Measurements from ENCODE around the gene BCR. TPM values are rescaled to one million over a fixed set of nuclear protein-coding genes. Genes with fewer than 3 reads are reported as not detected.

BCR gene
- total RNA-seq, 2 experiments from 2014 or later: 60.0 to 64.8 TPM

GRCh38 chr22:23144432-23144831 is 35.9 kb upstream of the BCR start:
- no peaks in the 10 kb centered on the region for H3K36me3 Mint-ChIP-seq (ENCODE audit: low read depth)
- Histone ChIP-seq H3K4me1 (ENCODE audit: insufficient read depth, low read length) (peaks cover 61% of the 10 kb centered on the region), H3K9me3 (ENCODE audit: control insufficient read depth in 1 of 2, insufficient read depth in 1 of 2, low read length in 2 of 2) (no peaks in the 10 kb centered on the region), H3K4me3 (ENCODE audit: low read length) (peak overlapping the region; percentile 50), H3K27ac (ENCODE audit: low read depth in 1 of 2, low read length in 2 of 2) (peak overlapping the region in 1 of 2 donors; percentile 31), H3K36me3 (ENCODE audit: insufficient read depth, low read length) (no peaks in the 10 kb centered on the region), H3K27me3 (ENCODE audit: control insufficient read depth in 1 of 2, insufficient read depth in 2 of 2, low read length in 2 of 2) (no peaks in the 10 kb centered on the region)
- no peaks in the 10 kb centered on the region for H3K27me3 Mint-ChIP-seq
- peak overlapping the region; percentile 94 for H3K27ac Mint-ChIP-seq
- H3K4me3 Mint-ChIP-seq: peak overlapping the region; percentile 89
- ATAC-seq (ENCODE audit: poor library complexity) (no peak), DNase-seq (no peak)
- ChIA-PET POLR2A (no interaction called here), CTCF (interaction anchor here (0.8 to 2.3 kb wide), 6 partner anchors 13 to 137 kb away, joined by 3 to 9 read pairs (median 6); no protein-coding TSS in a partner anchor)
- H3K4me1 Mint-ChIP-seq (ENCODE audit: low read depth): peaks cover 57% of the 10 kb centered on the region
- no peaks in the 10 kb centered on the region for H3K9me3 Mint-ChIP-seq
- intact Hi-C loops (cut with DNase I, micrococcal nuclease): loop anchor here (5.0 to 10.0 kb wide), 3 partner anchors 38 to 1410 kb away; partner anchors contain the start of genes BCR (in 1 of the 2), GUCD1 (in 1 of the 2), RGL4 (in 1 of the 2) and SNRPD3 (in 1 of the 2)
- no peak for TF ChIP-seq CTCF (IDR thresholded peaks at IDR 0.05)

GRCh38 chr22:23144932-23145877 is 35.1 kb upstream of the BCR start, which contains the start of gene RAB36:
TSS of gene RAB36 (plus strand) at chr22:23145477. CDS start at chr22:23146617, 1,140 bp downstream.
- peaks cover 50% of the 10 kb centered on the region for H3K4me1 Mint-ChIP-seq (ENCODE audit: low read depth)
- CTCF ChIA-PET: interaction anchor here (0.8 to 2.3 kb wide), 6 partner anchors 12 to 137 kb away, joined by 3 to 9 read pairs (median 6); no protein-coding TSS in a partner anchor
- peak within 1 kb of the TSS; percentile 54 to 78 for H3K27ac ChIP-seq (ENCODE audit: low read depth in 1 of 2, low read length in 2 of 2)
- DNase-seq (peak; percentile 70 to 99 (median 90)), ATAC-seq (ENCODE audit: poor library complexity) (peak; percentile 52)
- H3K27me3 ChIP-seq (ENCODE audit: control insufficient read depth in 1 of 2, insufficient read depth in 2 of 2, low read length in 2 of 2): no peaks in the 10 kb centered on the region
- H3K36me3 ChIP-seq (ENCODE audit: insufficient read depth, low read length): no peaks in the 10 kb centered on the region
- no peaks in the 10 kb centered on the region for H3K9me3 Mint-ChIP-seq
- H3K4me1 ChIP-seq (ENCODE audit: insufficient read depth, low read length): peaks cover 57% of the 10 kb centered on the region
- peak within 1 kb of the TSS; percentile 50 for H3K4me3 ChIP-seq (ENCODE audit: low read length)
- H3K9me3 ChIP-seq (ENCODE audit: control insufficient read depth in 1 of 2, insufficient read depth in 1 of 2, low read length in 2 of 2): no peaks in the 10 kb centered on the region
- H3K27me3 Mint-ChIP-seq: no peaks in the 10 kb centered on the region
- no peak for TF ChIP-seq CTCF (IDR thresholded peaks at IDR 0.05)
- no peaks in the 10 kb centered on the region for H3K36me3 Mint-ChIP-seq (ENCODE audit: low read depth)
- H3K27ac Mint-ChIP-seq: peak within 1 kb of the TSS; percentile 94
- intact Hi-C loops (cut with DNase I, micrococcal nuclease): loop anchor here (5.0 to 10.0 kb wide), 3 partner anchors 37 to 1410 kb away; partner anchors contain the start of genes BCR (in 1 of the 2), GUCD1 (in 1 of the 2), RGL4 (in 1 of the 2) and SNRPD3 (in 1 of the 2)
- peak within 1 kb of the TSS; percentile 89 for H3K4me3 Mint-ChIP-seq
- POLR2A ChIA-PET: no interaction called here

GRCh38 chr22:23145878-23146470 is 34.3 kb upstream of the BCR start:
- POLR2A ChIA-PET: no interaction called here
- DNase-seq: peak in 1 of 14 experiments; percentile 31
- Mint-ChIP-seq H3K27me3 (no peaks in the 10 kb centered on the region), H3K4me3 (peak overlapping the region; percentile 89), H3K27ac (peak overlapping the region; percentile 94), H3K9me3 (no peaks in the 10 kb centered on the region), H3K36me3 (ENCODE audit: low read depth) (no peaks in the 10 kb centered on the region), H3K4me1 (ENCODE audit: low read depth) (peaks cover 46% of the 10 kb centered on the region)
- no peak for TF ChIP-seq CTCF (IDR thresholded peaks at IDR 0.05)
- no peaks in the 10 kb centered on the region for H3K36me3 ChIP-seq (ENCODE audit: insufficient read depth, low read length)
- no peak for ATAC-seq (ENCODE audit: poor library complexity)
- CTCF ChIA-PET: interaction anchor here (1.1 to 1.9 kb wide), 4 partner anchors 17 to 136 kb away, joined by 3 to 8 read pairs (median 5); no protein-coding TSS in a partner anchor
- H3K9me3 ChIP-seq (ENCODE audit: control insufficient read depth in 1 of 2, insufficient read depth in 1 of 2, low read length in 2 of 2): no peaks in the 10 kb centered on the region
- no peak overlapping the region for H3K4me3 ChIP-seq (ENCODE audit: low read length)
- H3K27me3 ChIP-seq (ENCODE audit: control insufficient read depth in 1 of 2, insufficient read depth in 2 of 2, low read length in 2 of 2): no peaks in the 10 kb centered on the region
- peak overlapping the region; percentile 54 to 78 for H3K27ac ChIP-seq (ENCODE audit: low read depth in 1 of 2, low read length in 2 of 2)
- H3K4me1 ChIP-seq (ENCODE audit: insufficient read depth, low read length): peaks cover 49% of the 10 kb centered on the region
- intact Hi-C loops (cut with DNase I, micrococcal nuclease): loop anchor here in 1 of 2 experiments (2.0 to 10.0 kb wide), 3 partner anchors 25 to 1409 kb away; partner anchors contain the start of genes GUCD1, RGL4 and SNRPD3
